ENCODE results near the gene EIF4G3. TPM values are rescaled to one million over a fixed set of nuclear protein-coding genes. Genes with fewer than 3 reads are reported as not detected.

Gene EIF4G3
- total and polyA plus RNA-seq, 5 donors, result 17.9 to 48.5 (median 42.7) TPM

- no peak overlapping the region for H3K27ac ChIP-seq (ENCODE audit: low read length)
- 94% methylated on average over 4 of the region's 4 CpGs for WGBS
- DNase-seq, result no peak
- no peaks in the 10 kb centered on the region for H3K27me3 ChIP-seq (ENCODE audit: control insufficient read depth, insufficient read depth)
- H3K9me3 ChIP-seq (ENCODE audit: control insufficient read depth, low read length), result no peaks in the 10 kb centered on the region
- no peak for ATAC-seq
- H3K4me3 ChIP-seq (ENCODE audit: low read length), result no peak overlapping the region
- H3K4me1 ChIP-seq (ENCODE audit: control insufficient read depth, insufficient read depth, low read length), result no peaks in the 10 kb centered on the region
- intact Hi-C loops (cut with DNase I), result no loop called here
Measured at GRCh38 chr1:21126324-21126723, 50.4 kb downstream of the EIF4G3 start.

- Histone ChIP-seq H3K9me3 (ENCODE audit: control insufficient read depth, low read length) (no peaks in the 10 kb centered on the region), H3K4me3 (ENCODE audit: low read length) (no peak overlapping the region), H3K27ac (ENCODE audit: low read length) (no peak overlapping the region), H3K27me3 (ENCODE audit: control insufficient read depth, insufficient read depth) (no peaks in the 10 kb centered on the region), H3K4me1 (ENCODE audit: control insufficient read depth, insufficient read depth, low read length) (no peaks in the 10 kb centered on the region)
- intact Hi-C loops (cut with DNase I), result no loop called here
- ATAC-seq, result no peak
- 92% methylated on average over 1 of the region's 1 CpG for WGBS
- no peak for DNase-seq
Measured at GRCh38 chr1:21124846-21125245, 51.9 kb downstream of the EIF4G3 start.

- peak in 1 of 2 donors; percentile 41 for ATAC-seq
- Histone ChIP-seq H3K27me3 (ENCODE audit: control insufficient read depth, insufficient read depth) (no peaks in the 10 kb centered on the region), H3K4me3 (ENCODE audit: low read length) (no peak overlapping the region), H3K9me3 (ENCODE audit: control insufficient read depth, low read length) (no peaks in the 10 kb centered on the region), H3K27ac (ENCODE audit: low read length) (no peak overlapping the region), H3K4me1 (ENCODE audit: control insufficient read depth, insufficient read depth, low read length) (no peaks in the 10 kb centered on the region)
- intact Hi-C loops (cut with DNase I), result no loop called here
- 83% methylated on average over 6 of the region's 6 CpGs for WGBS
- no peak for DNase-seq
Measured at GRCh38 chr1:21123287-21123948, 53.3 kb downstream of the EIF4G3 start.

- H3K4me3 ChIP-seq (ENCODE audit: low read length), result no peak overlapping the region
- H3K4me1 ChIP-seq (ENCODE audit: control insufficient read depth, insufficient read depth, low read length), result no peaks in the 10 kb centered on the region
- H3K9me3 ChIP-seq (ENCODE audit: control insufficient read depth, low read length), result no peaks in the 10 kb centered on the region
- ATAC-seq (no peak), DNase-seq (no peak)
- H3K27ac ChIP-seq (ENCODE audit: low read length), result no peak overlapping the region
- 95% methylated on average over 4 of the region's 4 CpGs for WGBS
- intact Hi-C loops (cut with DNase I), result no loop called here
- no peaks in the 10 kb centered on the region for H3K27me3 ChIP-seq (ENCODE audit: control insufficient read depth, insufficient read depth)
Measured at GRCh38 chr1:21121764-21122471, 54.8 kb downstream of the EIF4G3 start.

- Histone ChIP-seq H3K27ac (ENCODE audit: low read length) (no peak overlapping the region), H3K27me3 (ENCODE audit: control insufficient read depth, insufficient read depth) (no peaks in the 10 kb centered on the region), H3K4me3 (ENCODE audit: low read length) (no peak overlapping the region), H3K4me1 (ENCODE audit: control insufficient read depth, insufficient read depth, low read length) (peaks cover 1% of the 10 kb centered on the region), H3K9me3 (ENCODE audit: control insufficient read depth, low read length) (no peaks in the 10 kb centered on the region)
- DNase-seq, result no peak
- intact Hi-C loops (cut with DNase I), result loop anchor here in 1 of 4 donors (10.0 kb wide), 1 partner anchor 67 kb away; no protein-coding TSS in a partner anchor
- 93% methylated on average over 6 of the region's 6 CpGs for WGBS
- ATAC-seq, result no peak
Measured at GRCh38 chr1:21118167-21118566, 58.5 kb downstream of the EIF4G3 start.

GRCh38 chr1:21117597-21118001 is 59.1 kb downstream of the EIF4G3 start:
- H3K4me1 ChIP-seq (ENCODE audit: control insufficient read depth, insufficient read depth, low read length), result peaks cover 1% of the 10 kb centered on the region
- no peaks in the 10 kb centered on the region for H3K9me3 ChIP-seq (ENCODE audit: control insufficient read depth, low read length)
- no peak overlapping the region for H3K4me3 ChIP-seq (ENCODE audit: low read length)
- peak; percentile 52 to 68 for ATAC-seq
- intact Hi-C loops (cut with DNase I), result loop anchor here in 1 of 4 donors (10.0 kb wide), 1 partner anchor 67 kb away; no protein-coding TSS in a partner anchor
- H3K27ac ChIP-seq (ENCODE audit: low read length), result no peak overlapping the region
- no peaks in the 10 kb centered on the region for H3K27me3 ChIP-seq (ENCODE audit: control insufficient read depth, insufficient read depth)
- DNase-seq, result no peak
- 32% methylated on average over 2 of the region's 2 CpGs for WGBS

- no peak overlapping the region for H3K4me3 ChIP-seq (ENCODE audit: low read length)
- intact Hi-C loops (cut with DNase I), result loop anchor here in 1 of 4 donors (10.0 kb wide), 1 partner anchor 68 kb away; no protein-coding TSS in a partner anchor
- H3K27ac ChIP-seq (ENCODE audit: low read length), result no peak overlapping the region
- H3K4me1 ChIP-seq (ENCODE audit: control insufficient read depth, insufficient read depth, low read length), result peaks cover 1% of the 10 kb centered on the region
- no peak for DNase-seq
- ATAC-seq, result no peak
- H3K27me3 ChIP-seq (ENCODE audit: control insufficient read depth, insufficient read depth), result no peaks in the 10 kb centered on the region
- 59% methylated on average over 1 of the region's 1 CpG for WGBS
- no peaks in the 10 kb centered on the region for H3K9me3 ChIP-seq (ENCODE audit: control insufficient read depth, low read length)
Measured at GRCh38 chr1:21117159-21117558, 59.5 kb downstream of the EIF4G3 start.

- DNase-seq (no peak), ATAC-seq (peak; percentile 54 to 66)
- Histone ChIP-seq H3K4me3 (ENCODE audit: low read length) (no peak overlapping the region), H3K27me3 (ENCODE audit: control insufficient read depth, insufficient read depth) (no peaks in the 10 kb centered on the region), H3K4me1 (ENCODE audit: control insufficient read depth, insufficient read depth, low read length) (peaks cover 1% of the 10 kb centered on the region), H3K9me3 (ENCODE audit: control insufficient read depth, low read length) (no peaks in the 10 kb centered on the region), H3K27ac (ENCODE audit: low read length) (no peak overlapping the region)
- intact Hi-C loops (cut with DNase I), result loop anchor here in 1 of 4 donors (10.0 kb wide), 1 partner anchor 70 kb away; no protein-coding TSS in a partner anchor
- 58% methylated on average over 2 of the region's 2 CpGs for WGBS
Measured at GRCh38 chr1:21115098-21115760, 61.5 kb downstream of the EIF4G3 start.

- Histone ChIP-seq H3K4me3 (ENCODE audit: low read length) (no peak overlapping the region), H3K27ac (ENCODE audit: low read length) (no peak overlapping the region), H3K9me3 (ENCODE audit: control insufficient read depth, low read length) (no peaks in the 10 kb centered on the region), H3K4me1 (ENCODE audit: control insufficient read depth, insufficient read depth, low read length) (peaks cover 1% of the 10 kb centered on the region), H3K27me3 (ENCODE audit: control insufficient read depth, insufficient read depth) (no peaks in the 10 kb centered on the region)
- DNase-seq (no peak), ATAC-seq (no peak)
- WGBS, result 81% methylated on average over 4 of the region's 4 CpGs
- intact Hi-C loops (cut with DNase I), result loop anchor here in 1 of 4 donors (10.0 kb wide), 1 partner anchor 70 kb away; no protein-coding TSS in a partner anchor
Measured at GRCh38 chr1:21114431-21114830, 62.3 kb downstream of the EIF4G3 start.

- Histone ChIP-seq H3K9me3 (ENCODE audit: control insufficient read depth, low read length) (no peaks in the 10 kb centered on the region), H3K27ac (ENCODE audit: low read length) (no peak overlapping the region), H3K4me3 (ENCODE audit: low read length) (no peak overlapping the region), H3K27me3 (ENCODE audit: control insufficient read depth, insufficient read depth) (no peaks in the 10 kb centered on the region), H3K4me1 (ENCODE audit: control insufficient read depth, insufficient read depth, low read length) (peaks cover 2% of the 10 kb centered on the region)
- 94% methylated on average over 11 of the region's 11 CpGs for WGBS
- no peak for ATAC-seq
- DNase-seq, result no peak
- intact Hi-C loops (cut with DNase I), result loop anchor here in 1 of 4 donors (10.0 kb wide), 1 partner anchor 75 kb away; no protein-coding TSS in a partner anchor
Measured at GRCh38 chr1:21110163-21110562, 66.5 kb downstream of the EIF4G3 start.

GRCh38 chr1:21106709-21107108 is 70.0 kb downstream of the EIF4G3 start:
- ATAC-seq (no peak), DNase-seq (no peak)
- H3K9me3 ChIP-seq (ENCODE audit: control insufficient read depth, low read length), result no peaks in the 10 kb centered on the region
- intact Hi-C loops (cut with DNase I), result no loop called here
- H3K27me3 ChIP-seq (ENCODE audit: control insufficient read depth, insufficient read depth), result no peaks in the 10 kb centered on the region
- WGBS, result 88% methylated on average over 2 of the region's 2 CpGs
- peaks cover 2% of the 10 kb centered on the region for H3K4me1 ChIP-seq (ENCODE audit: control insufficient read depth, insufficient read depth, low read length)
- H3K27ac ChIP-seq (ENCODE audit: low read length), result no peak overlapping the region
- no peak overlapping the region for H3K4me3 ChIP-seq (ENCODE audit: low read length)

All from right cardiac atrium (tissue), 5 donors.